IPS-20b (cell line): Measurements from ENCODE around the gene NUDT8.
"Not testable (repeated sequence)": the region's sequence is repeated elsewhere in the genome, so short reads cannot be mapped to it uniquely, and the experiment has no call there.

Source experiments
- H3K27ac ChIP-seq: one replicate; pipeline ENCODE4 v1.5.1; 2013; ENCODE audit warnings: low read length
- H3K27me3 ChIP-seq: 2 replicates; pipeline ENCODE4 v1.6.1; 2013; ENCODE audit warnings: mild to moderate bottlenecking, low read length, inconsistent platforms; ENCODE audit not compliant: insufficient read depth
- H3K36me3 ChIP-seq: 2 replicates; pipeline ENCODE4 v1.6.1; 2013; ENCODE audit warnings: low read depth, mild to moderate bottlenecking, inconsistent platforms, low read length, moderate library complexity; ENCODE audit not compliant: insufficient read depth
- H3K4me1 ChIP-seq: 2 replicates; pipeline ENCODE4 v1.6.1; 2013; ENCODE audit warnings: mild to moderate bottlenecking, control low read depth, inconsistent platforms, low read length, moderate library complexity; ENCODE audit not compliant: insufficient read depth
- H3K4me3 ChIP-seq: 2 replicates; pipeline ENCODE4 v1.5.1; 2013; ENCODE audit warnings: mild to moderate bottlenecking, low read length, inconsistent platforms
- H3K9ac ChIP-seq: 2 replicates; pipeline ENCODE4 v1.6.1; 2013; ENCODE audit warnings: low read depth, mild to moderate bottlenecking, inconsistent platforms, low read length, moderate library complexity
- H3K9me3 ChIP-seq: 2 replicates; pipeline ENCODE4 v1.6.1; 2013; ENCODE audit warnings: mild to moderate bottlenecking, low read depth, low read length, inconsistent platforms; ENCODE audit not compliant: insufficient read depth

The NUDT8 gene

DNA sequence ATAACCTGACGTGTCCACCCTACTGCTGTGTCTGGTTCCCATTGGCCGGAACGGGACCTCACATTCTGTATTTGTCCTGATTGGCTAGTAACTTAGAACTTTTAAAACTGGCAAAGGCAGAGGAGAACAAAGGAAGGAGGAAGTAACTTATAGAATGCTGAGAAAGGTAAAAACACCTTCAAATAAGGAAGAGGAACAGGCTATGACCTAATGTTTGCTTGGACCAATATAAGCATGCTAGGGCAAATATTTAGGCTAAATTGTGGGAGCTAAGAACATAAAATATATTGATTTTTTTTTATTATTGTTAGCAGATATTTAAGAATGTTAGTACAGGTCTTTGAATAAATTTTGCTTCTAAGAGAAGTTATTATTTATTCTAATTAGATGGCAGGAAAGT lies 7.7 kb upstream of the NUDT8 start:
- H3K27me3 ChIP-seq = peaks cover 19% of the 10 kb centered on the region
- H3K9me3 ChIP-seq, H3K36me3 ChIP-seq, H3K4me1 ChIP-seq, H3K9ac ChIP-seq, H3K4me3 ChIP-seq, H3K27ac ChIP-seq: not testable (repeated sequence)

DNA sequence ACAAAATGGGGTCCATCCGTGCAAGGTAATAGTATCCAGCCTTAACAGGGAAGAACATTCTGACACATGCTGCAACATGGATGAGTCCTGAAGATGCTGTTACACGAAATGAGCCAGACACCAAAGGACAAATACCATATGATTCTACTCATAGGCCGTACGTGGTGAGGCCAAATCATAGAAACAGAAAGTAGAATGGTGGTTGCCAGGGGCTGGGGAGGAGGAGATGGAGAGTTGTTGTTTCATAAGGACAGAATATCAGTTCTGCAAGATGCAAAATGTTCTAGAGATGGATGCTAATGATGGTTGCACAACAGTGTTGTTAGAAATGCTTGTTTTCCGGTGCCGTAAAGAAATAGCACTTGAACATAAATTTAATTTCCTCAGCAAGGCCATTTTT lies 7.2 kb upstream of the NUDT8 start:
- H3K27me3 ChIP-seq = peaks cover 19% of the 10 kb centered on the region
- no peak overlapping the region for H3K27ac ChIP-seq
- no peaks in the 10 kb centered on the region for H3K36me3 ChIP-seq
- H3K4me1 ChIP-seq = no peaks in the 10 kb centered on the region
- no peaks in the 10 kb centered on the region; the same call in 1 of the 2 replicates for H3K9me3 ChIP-seq
- no peak overlapping the region for H3K9ac ChIP-seq
- no peak overlapping the region for H3K4me3 ChIP-seq

DNA sequence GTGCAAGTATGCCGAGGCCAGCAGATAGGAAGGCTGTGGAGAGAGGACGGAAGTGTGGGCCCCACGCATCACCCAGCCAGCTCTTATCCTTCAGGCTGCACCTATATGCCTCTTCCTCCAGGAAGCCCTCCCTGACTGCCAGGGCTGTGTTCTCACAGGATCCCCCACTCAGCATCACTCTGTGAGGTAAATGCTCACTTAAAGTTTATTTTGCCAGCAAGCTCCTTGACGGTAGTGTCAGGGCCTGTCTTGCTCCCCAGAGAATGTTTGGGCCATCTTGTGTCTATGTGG lies 5.4 kb upstream of the NUDT8 start:
- no peaks in the 10 kb centered on the region for H3K36me3 ChIP-seq
- H3K27ac ChIP-seq = no peak overlapping the region
- H3K27me3 ChIP-seq = peaks cover 9% of the 10 kb centered on the region
- no peaks in the 10 kb centered on the region; the same call in 1 of the 2 replicates for H3K9me3 ChIP-seq
- H3K4me1 ChIP-seq = peaks cover 4% of the 10 kb centered on the region; the same call in 1 of the 2 replicates
- no peak overlapping the region for H3K4me3 ChIP-seq
- H3K9ac ChIP-seq = no peak overlapping the region

DNA sequence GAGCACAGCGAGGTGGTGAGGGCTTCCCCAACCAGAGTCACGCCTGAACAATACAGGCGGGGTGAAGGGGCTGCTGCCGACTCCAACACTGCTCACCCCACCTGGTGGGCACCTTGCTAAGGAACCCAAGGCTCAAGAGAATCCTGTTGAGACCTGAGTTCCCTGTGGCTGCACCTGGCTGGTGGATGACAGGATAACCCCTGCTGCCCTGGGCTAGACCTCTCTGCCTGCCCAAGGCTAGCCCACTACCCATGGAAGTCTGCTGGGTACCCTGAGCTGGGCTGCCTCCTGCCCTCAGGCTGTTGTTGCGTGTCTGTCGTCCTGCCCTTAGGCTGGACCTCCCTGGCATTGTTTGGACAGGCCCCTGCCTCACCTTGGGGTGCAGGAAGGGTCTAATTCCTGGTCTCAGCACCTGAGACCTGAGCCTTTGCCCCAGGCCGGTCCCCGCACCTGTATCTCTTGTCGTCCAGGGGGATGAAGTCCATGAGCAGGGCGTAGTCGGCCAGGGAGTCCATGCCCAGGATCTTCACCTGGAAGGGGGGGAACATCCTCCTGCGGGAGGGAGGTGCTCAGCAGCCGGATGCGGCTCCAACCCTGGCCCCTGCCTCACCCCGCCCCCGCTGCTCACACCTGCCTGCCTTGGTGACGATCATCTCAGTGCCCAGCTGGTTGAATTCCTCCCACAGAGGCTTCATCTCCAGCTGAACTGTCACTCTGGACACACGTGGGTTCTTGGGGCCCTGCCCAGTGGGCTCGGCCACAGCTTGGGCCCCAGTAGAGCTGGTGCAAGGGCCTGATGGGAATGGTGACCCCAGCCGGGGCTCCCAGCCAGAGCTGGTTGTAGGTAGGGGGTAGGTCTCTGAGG lies 4.9 kb upstream of the NUDT8 start:
- Histone ChIP-seq H3K36me3 (no peaks in the 10 kb centered on the region), H3K4me3 (no peak overlapping the region), H3K4me1 (peaks cover 4% of the 10 kb centered on the region; the same call in 1 of the 2 replicates), H3K9me3 (no peaks in the 10 kb centered on the region), H3K9ac (no peak overlapping the region), H3K27ac (no peak overlapping the region), H3K27me3 (peaks cover 4% of the 10 kb centered on the region)

DNA sequence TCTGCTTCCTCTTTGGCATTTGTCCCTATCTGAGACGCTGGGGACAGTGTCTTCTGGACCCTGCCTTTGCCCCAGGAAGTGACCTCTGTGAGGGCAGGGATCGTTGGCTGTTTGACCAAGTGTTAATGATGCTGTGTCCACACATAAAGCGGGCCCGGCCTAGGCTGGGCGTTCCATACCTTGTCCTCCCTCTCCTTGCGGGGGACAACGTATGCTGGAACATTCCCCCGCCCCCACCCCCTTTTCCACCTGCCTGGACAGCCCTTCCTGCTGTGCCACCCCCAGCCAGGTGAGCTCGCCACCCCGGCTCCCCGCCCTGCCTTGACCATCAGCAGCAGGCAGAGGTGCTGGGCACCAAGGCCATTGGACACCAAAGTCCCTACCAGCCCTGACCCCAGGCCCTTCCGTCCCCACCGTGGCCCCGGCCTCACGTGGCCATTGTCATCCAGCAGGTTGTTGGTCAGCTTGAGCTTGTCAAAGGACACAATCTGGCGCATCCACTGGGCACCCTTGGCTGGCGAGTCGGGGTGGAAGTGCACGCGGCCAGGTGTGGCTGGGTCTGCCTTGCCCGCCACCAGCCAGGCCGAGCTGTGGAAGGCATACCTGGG lies 4.1 kb upstream of the NUDT8 start:
- Histone ChIP-seq H3K36me3 (no peaks in the 10 kb centered on the region), H3K27ac (no peak overlapping the region), H3K4me3 (no peak overlapping the region), H3K27me3 (no peaks in the 10 kb centered on the region), H3K9ac (no peak overlapping the region), H3K9me3 (no peaks in the 10 kb centered on the region), H3K4me1 (peaks cover 4% of the 10 kb centered on the region; the same call in 1 of the 2 replicates)

DNA sequence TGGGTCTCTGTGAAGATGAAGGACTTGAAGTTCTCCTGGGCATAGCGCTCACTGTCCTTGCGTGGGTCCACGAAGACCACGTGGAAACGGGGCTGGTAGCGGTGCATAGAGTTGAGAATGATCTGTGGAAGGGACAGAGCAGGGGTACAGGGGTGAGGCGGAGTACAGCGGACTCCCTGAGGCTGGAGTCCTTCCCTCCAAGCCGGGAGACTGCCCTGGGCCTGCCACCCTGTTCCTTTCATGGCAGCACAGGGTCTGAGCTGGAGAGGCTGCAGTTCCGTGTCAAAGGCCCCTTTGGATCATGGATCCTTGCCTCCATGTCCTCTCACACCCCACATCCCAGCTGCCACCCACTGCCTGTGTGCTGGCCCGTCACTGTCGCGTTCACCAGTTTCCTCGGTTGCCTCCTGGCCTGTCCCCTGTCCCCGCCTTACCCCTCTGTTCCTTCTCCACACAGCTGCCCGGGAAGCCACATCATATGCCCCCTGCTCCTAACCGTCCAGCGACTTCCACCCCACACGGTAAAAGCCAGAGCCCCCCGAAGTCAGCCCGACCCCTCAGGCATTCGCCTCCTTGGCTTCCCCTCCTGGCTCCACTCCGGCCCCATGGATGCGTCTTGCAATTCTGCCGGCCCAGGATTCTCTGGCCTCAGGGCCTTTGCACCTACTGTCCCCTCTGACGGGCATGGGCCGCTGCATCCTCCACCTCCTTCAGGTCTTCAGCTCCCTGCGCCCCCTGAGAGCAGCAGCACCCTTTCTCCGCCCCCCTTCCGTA lies 3.4 kb upstream of the NUDT8 start:
- H3K27ac ChIP-seq = no peak overlapping the region

DNA sequence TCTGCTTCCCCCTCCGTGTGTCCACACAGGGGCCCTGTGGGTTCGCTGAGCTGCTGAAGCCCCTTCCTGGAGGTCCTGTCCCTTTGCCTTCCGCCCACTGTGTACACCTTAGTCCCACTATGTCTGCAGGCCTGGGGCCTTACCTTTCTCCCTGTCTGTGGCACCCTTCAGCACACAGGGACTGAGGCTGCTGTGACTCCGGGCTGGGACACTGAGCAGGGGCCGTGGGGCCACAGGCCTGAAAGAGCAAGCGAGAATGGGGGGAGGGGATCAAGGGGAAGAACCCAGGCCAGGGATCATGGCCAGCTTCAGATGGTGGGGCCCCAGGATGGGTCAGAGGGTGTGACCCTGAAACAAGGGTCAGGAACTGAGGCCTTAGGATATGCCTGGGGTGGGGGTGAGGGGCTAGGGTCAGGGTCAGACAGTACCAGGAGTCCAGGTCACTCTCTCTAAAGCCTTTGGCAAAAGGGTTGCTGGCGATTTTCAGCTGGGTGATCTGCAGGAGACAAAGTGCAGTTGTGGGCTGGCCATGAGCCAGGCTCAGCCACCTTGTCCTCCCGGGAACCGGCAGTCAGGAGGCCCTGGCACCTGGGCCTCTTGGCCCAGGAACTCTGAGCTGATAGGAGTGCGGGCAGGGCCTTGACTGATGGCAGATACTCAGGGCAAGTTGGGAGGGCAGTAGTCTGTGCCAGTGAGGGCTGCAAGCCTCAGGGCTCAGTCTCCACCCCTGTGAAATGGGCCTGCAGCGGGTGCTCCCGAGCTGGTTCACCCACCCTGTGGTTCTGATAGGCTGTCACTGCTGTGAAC lies 2.6 kb upstream of the NUDT8 start:
- Histone ChIP-seq H3K9ac (no peak overlapping the region), H3K4me1 (peaks cover 4% of the 10 kb centered on the region; the same call in 1 of the 2 replicates), H3K27me3 (no peaks in the 10 kb centered on the region), H3K4me3 (no peak overlapping the region), H3K9me3 (no peaks in the 10 kb centered on the region), H3K27ac (no peak overlapping the region), H3K36me3 (peaks cover 1% of the 10 kb centered on the region; the same call in 1 of the 2 replicates)

More for the DNA sequence above, 3.4 kb upstream of the NUDT8 start:
- Histone ChIP-seq H3K4me1 (peaks cover 4% of the 10 kb centered on the region; the same call in 1 of the 2 replicates), H3K27me3 (no peaks in the 10 kb centered on the region), H3K9me3 (no peaks in the 10 kb centered on the region), H3K4me3 (no peak overlapping the region), H3K36me3 (no peaks in the 10 kb centered on the region), H3K9ac (no peak overlapping the region; the same call in 1 of the 2 replicates)

DNA sequence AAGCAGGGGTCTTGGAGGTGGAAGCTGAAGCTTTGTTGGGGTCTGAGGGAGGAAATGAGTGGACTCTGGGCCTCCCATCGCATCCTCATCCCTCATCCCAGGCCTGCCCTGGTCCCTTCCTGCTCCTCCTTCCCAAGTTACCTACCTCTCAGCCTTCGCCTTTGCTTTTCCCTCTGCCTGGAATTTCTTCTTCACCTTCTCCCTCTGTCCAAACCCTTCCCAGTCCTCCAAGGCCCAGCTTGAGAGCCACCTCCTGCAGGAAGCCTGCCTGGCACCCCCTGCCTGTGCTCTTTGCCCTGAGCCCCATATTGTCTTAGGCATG lies 2.1 kb upstream of the NUDT8 start:
- no peak overlapping the region for H3K27ac ChIP-seq

DNA sequence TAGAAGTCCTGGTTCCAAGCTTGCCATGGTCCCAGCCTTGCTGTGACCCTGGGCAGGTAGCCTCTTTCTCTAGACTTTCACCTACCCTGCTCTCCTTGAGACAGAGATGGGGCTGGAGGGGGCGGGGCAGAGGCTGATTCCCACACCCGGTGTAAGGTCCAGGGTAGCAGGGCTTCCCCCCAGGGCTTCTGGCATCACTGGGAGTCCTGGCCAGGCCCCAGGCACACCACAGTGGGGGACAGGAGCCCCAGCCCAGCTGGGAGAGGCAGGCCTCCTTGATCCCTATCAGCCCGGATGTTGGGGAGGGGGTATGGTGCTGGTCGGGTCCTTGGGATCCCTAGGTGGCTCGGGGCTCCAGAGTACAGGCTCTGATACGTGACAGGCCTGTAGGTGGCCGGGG lies 1.7 kb upstream of the NUDT8 start:
- H3K9ac ChIP-seq = no peak overlapping the region
- no peak overlapping the region for H3K27ac ChIP-seq

More for the DNA sequence above, 2.1 kb upstream of the NUDT8 start:
- Histone ChIP-seq H3K4me1 (peaks cover 4% of the 10 kb centered on the region; the same call in 1 of the 2 replicates), H3K9ac (no peak overlapping the region), H3K9me3 (no peaks in the 10 kb centered on the region), H3K36me3 (peaks cover 5% of the 10 kb centered on the region; the same call in 1 of the 2 replicates), H3K4me3 (no peak overlapping the region), H3K27me3 (no peaks in the 10 kb centered on the region)

DNA sequence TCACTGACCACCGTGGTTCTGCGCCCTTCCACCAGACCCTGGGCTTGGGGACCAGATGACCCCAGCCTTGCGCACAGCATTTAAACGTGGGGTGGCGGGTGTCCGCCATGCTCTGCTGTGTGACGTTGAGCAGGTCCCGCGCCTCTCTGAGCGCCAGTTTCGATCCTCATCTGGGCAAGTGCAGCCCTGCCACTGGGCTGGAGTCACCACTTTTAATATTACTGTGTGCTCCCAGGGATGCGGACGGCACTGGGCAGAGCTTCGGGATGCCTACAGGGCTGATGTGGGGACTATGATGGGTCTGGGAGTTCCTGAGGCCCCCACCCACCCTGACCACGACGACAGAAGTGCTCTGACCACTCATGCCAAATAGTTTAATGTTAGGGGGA lies 1.2 kb upstream of the NUDT8 start:
- peak overlapping the region; percentile 32 for H3K27ac ChIP-seq

More for the DNA sequence above, 1.7 kb upstream of the NUDT8 start:
- Histone ChIP-seq H3K4me1 (peaks cover 4% of the 10 kb centered on the region; the same call in 1 of the 2 replicates), H3K9me3 (no peaks in the 10 kb centered on the region), H3K36me3 (peaks cover 5% of the 10 kb centered on the region; the same call in 1 of the 2 replicates), H3K27me3 (no peaks in the 10 kb centered on the region), H3K4me3 (peak overlapping the region; percentile 81; the same call in 1 of the 2 replicates)

More for the DNA sequence above, 1.2 kb upstream of the NUDT8 start:
- no peaks in the 10 kb centered on the region for H3K27me3 ChIP-seq
- peak overlapping the region; percentile 81 for H3K4me3 ChIP-seq
- no peaks in the 10 kb centered on the region for H3K9me3 ChIP-seq
- peak overlapping the region; percentile 41; the same call in 1 of the 2 replicates for H3K9ac ChIP-seq
- peaks cover 4% of the 10 kb centered on the region; the same call in 1 of the 2 replicates for H3K4me1 ChIP-seq
- peaks cover 8% of the 10 kb centered on the region; the same call in 1 of the 2 replicates for H3K36me3 ChIP-seq
